ENCODE results near the gene IPMK. TPM values are rescaled to one million over a fixed set of nuclear protein-coding genes. Genes with fewer than 3 reads are reported as not detected.
"Not testable (repeated sequence)": the region's sequence is repeated elsewhere in the genome, so short reads cannot be mapped to it uniquely, and the experiment has no call there.

IPMK gene
- total RNA-seq, 1 donor from 2014 or later, result 4.5 TPM

GRCh38 chr10:58253184-58253583, 14.5 kb downstream of the IPMK start:
- no peak for DNase-seq (ENCODE audit: low spot score in 2 of 2, unreplicated experiment in 2 of 2)
- peaks cover 43% of the 10 kb centered on the region for H3K36me3 Mint-ChIP-seq
- peaks cover 56% of the 10 kb centered on the region for H3K9me3 Mint-ChIP-seq
- no peak overlapping the region for H3K4me3 Mint-ChIP-seq
- no peaks in the 10 kb centered on the region for H3K4me1 Mint-ChIP-seq
- no peak overlapping the region for H3K27ac Mint-ChIP-seq
- no peaks in the 10 kb centered on the region for H3K27me3 Mint-ChIP-seq (ENCODE audit: low read depth)
- no peak for TF ChIP-seq CTCF (IDR thresholded peaks at IDR 0.05; ENCODE audit: unreplicated experiment)

- H3K27ac Mint-ChIP-seq; H3K27me3 Mint-ChIP-seq (ENCODE audit: low read depth); H3K4me1 Mint-ChIP-seq; DNase-seq (ENCODE audit: low spot score in 2 of 2, unreplicated experiment in 2 of 2); H3K4me3 Mint-ChIP-seq: not testable (repeated sequence)
- H3K36me3 Mint-ChIP-seq, result peaks cover 18% of the 10 kb centered on the region
- peaks cover 25% of the 10 kb centered on the region for H3K9me3 Mint-ChIP-seq
These were observed 23.0 kb downstream of the IPMK start for GRCh38 chr10:58244666-58245065.

- H3K9me3 Mint-ChIP-seq, result peaks cover 25% of the 10 kb centered on the region
- not testable (repeated sequence) for H3K27ac Mint-ChIP-seq; H3K4me1 Mint-ChIP-seq; H3K4me3 Mint-ChIP-seq; DNase-seq (ENCODE audit: low spot score in 2 of 2, unreplicated experiment in 2 of 2); H3K27me3 Mint-ChIP-seq (ENCODE audit: low read depth)
- H3K36me3 Mint-ChIP-seq, result peaks cover 18% of the 10 kb centered on the region
These were observed 23.5 kb downstream of the IPMK start for GRCh38 chr10:58244242-58244641.

- not testable (repeated sequence) for H3K27me3 Mint-ChIP-seq (ENCODE audit: low read depth); H3K4me3 Mint-ChIP-seq; H3K4me1 Mint-ChIP-seq; H3K27ac Mint-ChIP-seq; DNase-seq (ENCODE audit: low spot score in 2 of 2, unreplicated experiment in 2 of 2)
- H3K9me3 Mint-ChIP-seq, result peaks cover 25% of the 10 kb centered on the region
- peaks cover 18% of the 10 kb centered on the region for H3K36me3 Mint-ChIP-seq
These were observed 23.9 kb downstream of the IPMK start for GRCh38 chr10:58243801-58244200.

- Mint-ChIP-seq H3K27ac (no peak overlapping the region), H3K36me3 (peaks cover 18% of the 10 kb centered on the region), H3K4me3 (no peak overlapping the region), H3K27me3 (ENCODE audit: low read depth) (no peaks in the 10 kb centered on the region), H3K4me1 (no peaks in the 10 kb centered on the region), H3K9me3 (peaks cover 22% of the 10 kb centered on the region)
- no peak for DNase-seq (ENCODE audit: low spot score in 2 of 2, unreplicated experiment in 2 of 2)
- TF ChIP-seq CTCF (IDR thresholded peaks at IDR 0.05; ENCODE audit: unreplicated experiment), result no peak
These were observed 24.4 kb downstream of the IPMK start for GRCh38 chr10:58243269-58243668.

- DNase-seq (ENCODE audit: low spot score in 2 of 2, unreplicated experiment in 2 of 2), result no peak
These were observed 26.3 kb downstream of the IPMK start for GRCh38 chr10:58241346-58241745.

GRCh38 chr10:58240531-58240930, 27.2 kb downstream of the IPMK start:
- no peak for DNase-seq (ENCODE audit: low spot score in 2 of 2, unreplicated experiment in 2 of 2)
- Mint-ChIP-seq H3K27ac (no peak overlapping the region), H3K36me3 (peaks cover 31% of the 10 kb centered on the region), H3K4me3 (no peak overlapping the region), H3K27me3 (ENCODE audit: low read depth) (no peaks in the 10 kb centered on the region), H3K4me1 (no peaks in the 10 kb centered on the region), H3K9me3 (peaks cover 22% of the 10 kb centered on the region)
- TF ChIP-seq CTCF (IDR thresholded peaks at IDR 0.05; ENCODE audit: unreplicated experiment), result no peak

More at GRCh38 chr10:58241346-58241745, 26.3 kb downstream of the IPMK start:
- peaks cover 22% of the 10 kb centered on the region for H3K9me3 Mint-ChIP-seq
- H3K4me3 Mint-ChIP-seq, result no peak overlapping the region
- no peaks in the 10 kb centered on the region for H3K27me3 Mint-ChIP-seq (ENCODE audit: low read depth)
- peaks cover 26% of the 10 kb centered on the region for H3K36me3 Mint-ChIP-seq
- no peak overlapping the region for H3K27ac Mint-ChIP-seq
- no peaks in the 10 kb centered on the region for H3K4me1 Mint-ChIP-seq
- no peak for TF ChIP-seq CTCF (IDR thresholded peaks at IDR 0.05; ENCODE audit: unreplicated experiment)

Measured in mesothelial cell of epicardium (in vitro differentiated cells).